ENCODE data around the gene CEP126.

Gene CEP126

DNA sequence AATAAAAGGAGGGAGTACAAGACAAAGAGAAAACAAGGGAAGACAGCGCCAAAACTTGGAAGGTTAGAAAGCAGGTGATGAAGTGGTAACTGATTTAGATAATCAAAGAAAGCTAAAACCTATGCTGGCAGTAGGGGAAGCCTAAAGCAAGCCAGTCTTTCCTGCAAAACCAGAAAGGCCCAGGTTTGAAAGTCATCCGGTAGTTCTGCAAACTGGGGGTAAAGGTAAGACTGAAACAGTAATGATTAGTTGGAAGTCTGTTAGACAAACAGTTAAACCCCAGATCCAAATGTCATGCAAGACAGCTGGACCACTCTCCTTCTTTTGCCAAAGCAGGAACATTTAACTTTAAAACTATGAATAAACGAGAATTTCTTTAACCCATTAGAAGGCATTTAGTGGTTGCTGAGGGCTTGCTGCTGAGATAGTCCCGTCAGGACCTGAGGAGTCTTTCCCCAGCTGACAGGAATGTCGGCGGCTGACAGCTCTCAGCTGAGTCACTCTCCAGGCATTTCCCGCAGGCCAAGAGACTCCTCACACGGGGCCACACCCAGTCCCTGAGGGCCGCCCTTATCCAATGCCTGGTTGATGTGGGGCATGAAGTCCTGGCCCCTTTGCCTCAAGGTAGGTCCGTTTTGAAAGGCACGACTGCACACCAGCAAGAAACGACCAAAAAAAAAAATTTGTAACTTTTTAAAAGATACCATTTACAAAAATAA is 96.1 kb downstream of the CEP126 start:
- no peak for DNase-seq

DNA sequence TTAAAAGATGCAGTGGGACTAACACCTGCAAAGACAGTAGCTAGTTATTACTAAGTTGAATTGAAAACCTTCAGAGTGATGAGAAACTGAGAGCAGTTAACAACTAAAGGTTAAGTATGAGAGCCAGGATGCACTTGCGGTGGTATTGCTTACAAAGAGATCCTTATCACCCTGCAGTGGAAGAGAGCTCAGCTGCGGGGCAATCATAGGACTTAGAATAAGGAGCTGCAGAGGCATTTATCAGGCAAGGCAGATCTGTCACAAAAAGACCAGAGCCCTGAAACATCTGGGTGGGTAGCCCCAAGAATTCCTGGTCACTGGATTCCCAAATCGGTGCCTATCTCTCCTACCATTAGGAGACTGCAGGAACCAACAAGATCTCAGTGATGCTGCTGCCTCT is 98.1 kb downstream of the CEP126 start:
- DNase-seq, result no peak

DNA sequence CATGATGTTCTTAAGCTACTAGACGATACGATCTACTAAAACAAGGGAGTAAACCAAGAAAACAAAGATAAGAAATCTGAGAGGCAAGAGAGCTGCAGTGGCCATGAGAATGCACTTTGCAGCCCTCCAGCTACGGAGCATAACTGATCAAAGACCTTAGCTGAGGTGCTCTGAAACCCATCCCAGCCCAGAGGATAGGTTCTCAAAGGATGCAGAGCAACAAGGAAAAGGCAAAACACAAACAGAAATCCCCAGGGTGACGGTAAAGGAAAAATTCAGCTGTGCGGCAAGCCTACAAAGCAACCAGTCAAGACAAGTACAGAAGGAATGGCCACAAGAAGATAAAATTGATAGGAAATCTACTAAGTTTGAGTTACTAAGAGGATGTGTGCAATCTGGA is 99.9 kb downstream of the CEP126 start:
- DNase-seq, result no peak

DNA sequence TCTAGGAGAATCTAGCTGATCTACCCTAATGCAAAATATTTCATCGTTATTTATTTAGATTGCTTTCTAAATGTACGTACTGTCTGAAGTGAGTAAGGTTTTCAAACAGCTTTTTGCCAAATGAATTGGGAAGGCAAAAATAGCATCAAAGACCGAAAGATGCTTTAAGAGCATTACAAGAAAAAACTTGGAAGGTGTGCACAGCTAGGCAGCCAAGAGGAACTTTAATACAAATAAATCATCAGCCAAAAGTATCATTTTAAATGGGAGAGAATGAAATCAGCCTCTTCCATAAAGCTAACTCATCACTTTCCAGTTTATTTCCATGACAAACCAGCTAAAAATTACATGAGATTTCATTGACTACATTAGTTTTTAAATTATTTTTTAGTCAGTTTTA is 102.2 kb downstream of the CEP126 start:
- DNase-seq, result no peak

DNA sequence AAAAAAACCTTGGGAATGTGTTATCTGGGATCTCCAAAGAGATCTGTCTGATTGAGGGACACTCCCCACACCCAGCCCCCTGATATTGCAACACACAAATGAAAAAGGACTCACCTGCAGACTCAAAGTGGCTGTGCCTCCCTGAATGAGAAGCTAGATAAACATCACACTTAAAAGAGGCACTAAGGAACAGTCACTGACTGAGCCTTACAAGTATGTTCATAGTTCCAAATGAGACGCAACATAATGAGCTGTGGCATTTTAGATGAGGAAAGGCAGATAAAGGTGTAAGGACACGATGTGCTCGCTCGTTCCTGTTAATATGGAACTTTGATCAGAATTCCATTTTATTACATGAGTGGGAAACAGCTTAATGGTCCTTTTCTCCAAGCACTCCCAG is 111.4 kb downstream of the CEP126 start:
- no peak for DNase-seq

DNA sequence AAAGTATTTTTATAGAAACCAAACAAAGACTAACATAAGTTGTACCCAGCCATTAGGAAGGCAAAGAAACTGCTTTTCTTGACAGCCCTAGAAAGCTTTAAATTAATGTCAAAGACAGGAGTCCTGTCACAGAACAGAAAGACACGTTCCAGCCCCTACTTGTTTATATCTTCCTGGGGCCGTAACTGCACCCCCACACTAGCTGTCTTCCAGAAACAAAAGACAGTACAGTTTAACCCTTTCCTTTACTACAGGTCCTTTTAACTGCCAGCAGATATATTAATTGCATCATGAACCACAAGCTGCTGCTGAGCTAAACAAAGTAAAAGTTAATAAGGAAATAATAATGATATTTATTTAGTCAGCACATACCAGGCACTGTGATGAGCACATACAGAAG is 112.1 kb downstream of the CEP126 start:
- no peak for DNase-seq

DNA sequence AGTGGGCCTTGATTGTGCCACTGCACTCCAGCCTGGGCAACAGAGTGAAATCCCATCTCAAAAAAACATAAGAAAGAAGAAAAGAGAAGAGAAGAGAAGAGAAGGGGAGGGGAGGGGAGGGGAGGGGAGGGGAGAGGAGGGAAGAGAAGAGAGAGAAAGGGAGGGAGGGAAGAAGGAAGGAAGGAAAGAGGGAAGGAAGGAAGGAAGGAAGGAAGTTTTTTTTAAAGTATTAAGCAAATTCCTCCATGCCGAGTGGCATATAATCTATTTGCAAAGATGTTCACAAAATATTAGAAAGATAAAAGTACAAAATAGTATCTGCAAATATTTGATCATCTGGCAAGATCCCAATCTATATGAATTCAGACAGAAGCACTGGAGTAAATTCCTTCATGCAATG is 121.9 kb downstream of the CEP126 start:
- no peak for DNase-seq

DNA sequence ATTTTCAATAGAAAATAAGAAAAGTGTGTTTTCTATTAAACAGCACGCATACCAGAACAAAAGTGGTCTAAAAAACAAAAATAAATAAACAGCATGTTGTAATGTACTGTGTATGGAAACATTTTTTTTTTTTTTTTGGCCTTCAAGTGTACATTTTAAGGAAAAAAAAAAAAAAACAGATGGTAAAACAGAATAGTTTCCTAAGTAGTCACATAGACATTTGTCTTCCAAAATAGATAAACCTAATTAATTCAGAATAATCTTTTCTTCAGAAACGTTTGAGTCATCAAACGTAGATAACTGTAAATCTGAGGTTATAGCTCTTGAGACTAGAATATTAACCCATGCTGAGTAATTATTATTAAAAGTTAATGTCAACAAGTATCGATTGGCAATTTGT is 132.0 kb downstream of the CEP126 start:
- DNase-seq, result no peak

DNA sequence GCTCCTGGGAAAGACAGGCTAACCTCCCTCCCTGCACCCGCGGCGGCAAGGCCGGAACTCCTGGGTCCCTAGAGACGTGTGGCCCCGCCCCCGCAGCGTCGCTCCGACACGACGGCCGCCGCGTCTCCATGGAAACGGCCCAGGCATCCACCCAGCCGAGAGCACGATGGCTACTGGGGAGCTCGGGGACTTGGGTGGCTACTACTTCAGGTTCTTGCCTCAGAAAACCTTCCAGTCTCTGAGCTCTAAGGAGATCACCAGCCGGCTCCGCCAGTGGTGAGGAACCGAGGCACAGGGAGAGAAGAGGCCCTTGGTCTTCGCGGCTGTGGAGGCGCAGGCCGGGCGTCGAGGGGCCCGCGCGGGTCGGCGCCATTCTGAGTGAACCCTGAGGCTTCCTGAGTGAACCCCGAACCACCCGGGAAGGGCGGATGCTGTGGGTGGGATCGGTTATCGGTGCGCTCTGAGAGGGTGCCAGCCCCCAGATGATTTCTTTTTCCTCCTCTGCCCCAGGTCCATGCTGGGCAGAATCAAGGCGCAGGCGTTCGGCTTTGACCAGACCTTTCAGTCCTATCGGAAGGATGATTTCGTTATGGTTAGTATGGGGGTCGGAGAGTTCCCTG is 132.6 kb downstream of the CEP126 start, which contains the start of gene CFAP300:
Gene CFAP300, plus strand, starts transcription at position 133 of the 620 bp plus-strand sequence. Its CDS starts 34 bp downstream, at position 167.
- DNase-seq, result no peak

All from NCI-H446 treated with DMSO at 0.1 percent for 48 hours (cell line).